SK-N-MC (cell line): ENCODE results near the gene GRIK2.

Experiments used
- DNase-seq: peaks from one replicate; pipeline ENCODE4 v3.0.0-alpha.2; 2011; ENCODE audit warnings: low read depth, low spot score
- H3K27ac ChIP-seq: fragments of 200-600 bp; sonication (generic); 2 replicates; pipeline ENCODE4 v1.5.1; 2016; ENCODE audit warnings: mixed run types
- H3K36me3 ChIP-seq: fragments of 200-600 bp; sonication (generic); 2 replicates; pipeline ENCODE4 v1.6.1; 2017; ENCODE audit warnings: antibody characterized with exemption, low read length, mixed read lengths; ENCODE audit not compliant: insufficient read depth
- H3K4me3 ChIP-seq: fragments of 200-600 bp; sonication (generic); 2 replicates; pipeline ENCODE4 v1.5.1; 2016
- H3K9ac ChIP-seq: fragments of 200-600 bp; sonication (generic); 2 replicates; pipeline ENCODE4 v1.8.0; 2017; ENCODE audit warnings: mixed run types, mixed read lengths; ENCODE audit not compliant: insufficient read length
- H3K9me3 ChIP-seq: fragments of 200-600 bp; sonication (generic); 2 replicates; pipeline ENCODE4 v1.6.1; 2017; ENCODE audit warnings: low read depth, mild to moderate bottlenecking, antibody characterized with exemption, low read length, moderate library complexity, mixed read lengths
- EZH2 ChIP-seq: fragments of 200-600 bp; sonication (generic); IDR thresholded peaks from one replicate; pipeline ENCODE4 v1.6.1; 2017; ENCODE audit warnings: antibody characterized with exemption
- FOXP2 ChIP-seq: optimal IDR thresholded peaks from 2 replicates; pipeline ENCODE3; 2011; ENCODE audit warnings: mild to moderate bottlenecking, moderate library complexity; ENCODE audit not compliant: insufficient read depth; ENCODE audit errors: extremely low read length, control extremely low read depth
- POLR2AphosphoS5 ChIP-seq: IDR thresholded peaks from 2 replicates; pipeline ENCODE4 v1.6.1; 2012; ENCODE audit warnings: mild to moderate bottlenecking, low read depth, low read length, borderline replicate concordance

The GRIK2 gene

GRCh38 chr6:101502818-101503217, 109.3 kb downstream of the GRIK2 start:
- DNase-seq, result no peak
- TF ChIP-seq POLR2AphosphoS5 (no peak), FOXP2 (no peak), EZH2 (no peak)
- Histone ChIP-seq H3K4me3 (no peak overlapping the region), H3K9me3 (no peaks in the 10 kb centered on the region; the same call in 1 of the 2 replicates), H3K36me3 (no peaks in the 10 kb centered on the region), H3K9ac (no peak overlapping the region), H3K27ac (no peak overlapping the region)

GRCh38 chr6:101509536-101509935, 116.0 kb downstream of the GRIK2 start:
- TF ChIP-seq POLR2AphosphoS5 (no peak), EZH2 (no peak), FOXP2 (no peak)
- Histone ChIP-seq H3K4me3 (no peak overlapping the region), H3K27ac (peak overlapping the region; percentile 2; the same call in 1 of the 2 replicates), H3K9me3 (no peaks in the 10 kb centered on the region), H3K36me3 (no peaks in the 10 kb centered on the region), H3K9ac (no peak overlapping the region)
- DNase-seq, result no peak

DNA sequence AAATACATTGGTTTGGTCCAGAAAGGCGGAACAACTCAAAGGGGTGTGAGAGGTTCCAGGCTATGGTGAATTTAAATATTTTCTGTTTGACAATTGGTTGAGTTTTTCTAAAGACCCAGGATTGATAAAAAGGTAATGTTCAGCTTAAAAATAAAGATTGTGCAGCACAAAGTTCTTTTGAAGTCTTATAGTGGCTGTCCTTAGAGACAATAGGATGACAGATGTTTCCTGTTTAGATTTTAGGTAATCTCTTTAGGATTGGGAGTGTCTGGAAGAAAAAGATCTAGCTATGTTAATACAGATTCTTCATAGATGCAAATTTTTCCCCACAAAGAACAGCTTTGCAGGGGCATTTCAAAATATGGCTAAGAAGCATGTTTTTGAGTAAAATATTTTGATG, 119.7 kb downstream of the GRIK2 start:
- TF ChIP-seq POLR2AphosphoS5 (no peak), FOXP2 (no peak), EZH2 (no peak)
- Histone ChIP-seq H3K27ac (peak overlapping the region; percentile 42; the same call in 1 of the 2 replicates), H3K4me3 (no peak overlapping the region), H3K36me3 (no peaks in the 10 kb centered on the region), H3K9ac (no peak overlapping the region), H3K9me3 (no peaks in the 10 kb centered on the region)
- no peak for DNase-seq

- DNase-seq, result peak; percentile 85
- Histone ChIP-seq H3K36me3 (peaks cover 3% of the 10 kb centered on the region; the same call in 1 of the 2 replicates), H3K4me3 (no peak overlapping the region), H3K27ac (peak overlapping the region; percentile 72; the same call in 1 of the 2 replicates), H3K9me3 (no peaks in the 10 kb centered on the region), H3K9ac (no peak overlapping the region)
- no peak for TF ChIP-seq FOXP2
- no peak for TF ChIP-seq EZH2
- TF ChIP-seq POLR2AphosphoS5, result no peak
Measured at GRCh38 chr6:101516578-101516977, 123.1 kb downstream of the GRIK2 start.

GRCh38 chr6:101517632-101518031, 124.1 kb downstream of the GRIK2 start:
- Histone ChIP-seq H3K9me3 (no peaks in the 10 kb centered on the region), H3K36me3 (peaks cover 3% of the 10 kb centered on the region; the same call in 1 of the 2 replicates), H3K9ac (no peak overlapping the region), H3K4me3 (no peak overlapping the region), H3K27ac (no peak overlapping the region)
- TF ChIP-seq EZH2 (no peak), POLR2AphosphoS5 (no peak), FOXP2 (no peak)
- no peak for DNase-seq

GRCh38 chr6:101522254-101522653, 128.7 kb downstream of the GRIK2 start:
- Histone ChIP-seq H3K9ac (no peak overlapping the region), H3K36me3 (peaks cover 3% of the 10 kb centered on the region; the same call in 1 of the 2 replicates), H3K4me3 (no peak overlapping the region), H3K9me3 (no peaks in the 10 kb centered on the region), H3K27ac (no peak overlapping the region)
- DNase-seq, result no peak
- TF ChIP-seq POLR2AphosphoS5 (no peak), FOXP2 (no peak), EZH2 (no peak)

DNA sequence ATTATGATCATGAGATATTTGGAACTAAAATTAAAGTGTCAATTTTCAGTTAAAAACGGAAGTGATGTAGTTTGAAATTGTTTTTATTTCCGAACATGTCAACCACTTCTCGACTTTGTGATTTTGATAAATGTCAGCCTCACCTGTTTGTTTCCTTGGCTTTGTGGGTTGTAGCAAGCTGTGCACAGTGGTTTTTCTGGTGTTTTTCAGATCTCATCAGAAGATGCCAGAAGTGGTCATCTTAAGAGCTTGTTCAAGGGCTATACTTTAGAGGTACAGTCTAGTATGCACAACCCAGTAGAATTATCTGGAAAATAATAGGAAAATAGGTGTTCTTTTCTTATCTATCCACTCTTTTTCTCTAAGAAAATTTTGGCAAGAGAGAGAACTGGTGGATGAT, 134.0 kb downstream of the GRIK2 start:
- H3K36me3 ChIP-seq, result no peaks in the 10 kb centered on the region
- no peak overlapping the region for H3K27ac ChIP-seq
- DNase-seq, result no peak
- H3K4me3 ChIP-seq, result no peak overlapping the region
- H3K9me3 ChIP-seq, result no peaks in the 10 kb centered on the region
- H3K9ac ChIP-seq, result no peak overlapping the region
- TF ChIP-seq POLR2AphosphoS5 (no peak), FOXP2 (no peak), EZH2 (no peak)

GRCh38 chr6:101528801-101529200, 135.3 kb downstream of the GRIK2 start:
- TF ChIP-seq POLR2AphosphoS5 (no peak), FOXP2 (no peak)
- H3K27ac ChIP-seq, result no peak overlapping the region

GRCh38 chr6:101531538-101531937, 138.0 kb downstream of the GRIK2 start:
- H3K9ac ChIP-seq, result no peak overlapping the region
- H3K27ac ChIP-seq, result no peak overlapping the region
- DNase-seq, result no peak
- H3K36me3 ChIP-seq, result no peaks in the 10 kb centered on the region
- no peak overlapping the region for H3K4me3 ChIP-seq
- TF ChIP-seq EZH2 (no peak), FOXP2 (no peak), POLR2AphosphoS5 (no peak)
- no peaks in the 10 kb centered on the region for H3K9me3 ChIP-seq

More at GRCh38 chr6:101528801-101529200, 135.3 kb downstream of the GRIK2 start:
- no peak for DNase-seq
- Histone ChIP-seq H3K4me3 (no peak overlapping the region), H3K36me3 (no peaks in the 10 kb centered on the region), H3K9ac (no peak overlapping the region), H3K9me3 (no peaks in the 10 kb centered on the region)
